C4-2B (cell line): ENCODE measurements around the gene PLXNA2.

ENCODE experiments used
- CTCF ChIP-seq: fragments of 450-650 bp; conservative IDR thresholded peaks from 2 replicates; pipeline ENCODE4 v1.5.1; 2017; ENCODE audit warnings: mild to moderate bottlenecking
- ZFX ChIP-seq: fragments of 450-650 bp; IDR thresholded peaks from 2 replicates; pipeline ENCODE4 v1.6.1; 2017

- TF ChIP-seq CTCF (no peak), ZFX (no peak)
Measured at GRCh38 chr1:208009706-208010444, 234.3 kb downstream of the PLXNA2 start.
